K562 (cell line): ENCODE results near the gene CYSRT1. TPM values are rescaled to one million over a fixed set of nuclear protein-coding genes. Genes with fewer than 3 reads are reported as not detected.

Source experiments
- EHMT2 ChIP-seq: fragments of 450-650 bp; IDR thresholded peaks from 2 replicates; pipeline ENCODE4 v1.6.1; 2018; ENCODE audit warnings: antibody characterized with exemption
- KLF1 ChIP-seq: fragments of 450-650 bp; IDR thresholded peaks from 2 replicates; pipeline ENCODE4 v1.6.1; 2016; ENCODE audit warnings: missing genetic modification characterization, missing compliant biosample characterization
- MXD1 ChIP-seq: fragments of 250-450 bp; sonication (Bioruptor Pico); IDR thresholded peaks from 2 replicates; pipeline ENCODE4 v1.8.0; 2021; ENCODE audit warnings: borderline replicate concordance, mild to moderate bottlenecking, moderate library complexity; ENCODE audit not compliant: poor library complexity, severe bottlenecking
- NCOA1 ChIP-seq: fragments of 450-650 bp; IDR thresholded peaks from 2 replicates; pipeline ENCODE4 v1.6.1; 2016; ENCODE audit warnings: low read depth
- PHF8 ChIP-seq: fragments of 200-600 bp; sonication (generic); IDR thresholded peaks from 2 replicates; pipeline ENCODE4 v1.6.1; 2012; ENCODE audit warnings: mixed run types, mild to moderate bottlenecking, inconsistent platforms, low read length, moderate library complexity, borderline replicate concordance
- POLR2G ChIP-seq: fragments of 200-400 bp; formaldehyde crosslinking; IDR thresholded peaks from 2 replicates; pipeline ENCODE4 v1.6.1; 2017; ENCODE audit warnings: low read depth, mild to moderate bottlenecking, antibody characterized with exemption, low read length, moderate library complexity
- XRCC5 ChIP-seq: fragments of 200-400 bp; formaldehyde crosslinking; IDR thresholded peaks from 2 replicates; pipeline ENCODE4 v1.6.1; 2017; ENCODE audit warnings: low read depth, mild to moderate bottlenecking, low read length
- ZNF140 ChIP-seq: fragments of 250-450 bp; sonication (Bioruptor Pico); IDR thresholded peaks from 2 replicates; pipeline ENCODE4 v1.8.0; 2021; ENCODE audit warnings: moderate library complexity, mild to moderate bottlenecking, inconsistent platforms
- ZNF431 ChIP-seq: sonication (generic); formaldehyde crosslinking; IDR thresholded peaks from 2 replicates; pipeline ENCODE4 v1.8.0; 2022; ENCODE audit warnings: mild to moderate bottlenecking, missing genetic modification reagents
- ZNF696 ChIP-seq: fragments of 250-450 bp; sonication (Bioruptor Pico); conservative IDR thresholded peaks from 2 replicates; pipeline ENCODE4 v1.4.0; 2020; ENCODE audit warnings: mild to moderate bottlenecking, moderate library complexity
- polyA plus RNA-seq, 8 experiments: library from polyadenylated mRNA; depleted of rRNA in 4 of 8; stranded (reverse) in 5 of 8; unstranded in 3 of 8; fragments of >200 nt; fragmentation: Nextera tagmentation in 2 of 8; fragmentation: Illumina TruSeq in 1 of 8; extraction: Ambion mirVana in 2 of 8; extraction: Trizol in 1 of 8; gene quantifications; 2 replicates each; pipeline versions ENCODE4 v1.2.1 to v1.2.3, GENCODE V29; 2011 to 2014; ENCODE audit warnings: inconsistent platforms in 1 of 8, missing spikeins in 1 of 8
- total RNA-seq, 7 experiments: library from RNA; depleted of rRNA in 6 of 7; stranded (reverse); fragments of >200 nt in 6 of 7; fragmentation: Illumina TruSeq in 2 of 7; extraction: Trizol in 2 of 7; gene quantifications; 2 replicates each; pipeline versions ENCODE4 v1.2.1 to v1.2.3, GENCODE V29; 2011 to 2021; ENCODE audit warnings: low replicate concordance in 1 of 7
- TF ChIP-seq, protein P1 (sequence below), 2 experiments: fragments of 450-650 bp in 1 of 2; sonication (generic) in 1 of 2; formaldehyde crosslinking in 1 of 2; IDR thresholded peaks; 2 replicates each; pipeline versions ENCODE4 v1.7.1 to v1.9.0; 2016 to 2022; ENCODE audit warnings: inconsistent platforms in 1 of 2, mild to moderate bottlenecking in 1 of 2, missing genetic modification reagents in 1 of 2
- TF ChIP-seq, protein P2 (sequence below): fragments of 150-350 bp; IDR thresholded peaks from 2 replicates; pipeline ENCODE4 v1.6.1; 2014; ENCODE audit warnings: low read depth, mild to moderate bottlenecking, low read length, borderline replicate concordance

CYSRT1 gene
- total and polyA plus RNA-seq, 9 of the 15 experiments (the other 6 are each of a cell fraction or from before 2014, with no cell fraction given), result 0.04 to 1.4 (median 0.42) TPM; not detected in 3

GRCh38 chr9:137217276-137218211, 7.4 kb upstream of the CYSRT1 start (continued):
- no peak for TF ChIP-seq ZNF140 (CRISPR knock-in tag)
- TF ChIP-seq ZNF696 (CRISPR knock-in tag), result no peak
- peak; percentile 55; the same call in 1 of the 2 replicates for TF ChIP-seq PHF8
- no peak for TF ChIP-seq KLF1 (tag)
- TF ChIP-seq, protein P1, sequence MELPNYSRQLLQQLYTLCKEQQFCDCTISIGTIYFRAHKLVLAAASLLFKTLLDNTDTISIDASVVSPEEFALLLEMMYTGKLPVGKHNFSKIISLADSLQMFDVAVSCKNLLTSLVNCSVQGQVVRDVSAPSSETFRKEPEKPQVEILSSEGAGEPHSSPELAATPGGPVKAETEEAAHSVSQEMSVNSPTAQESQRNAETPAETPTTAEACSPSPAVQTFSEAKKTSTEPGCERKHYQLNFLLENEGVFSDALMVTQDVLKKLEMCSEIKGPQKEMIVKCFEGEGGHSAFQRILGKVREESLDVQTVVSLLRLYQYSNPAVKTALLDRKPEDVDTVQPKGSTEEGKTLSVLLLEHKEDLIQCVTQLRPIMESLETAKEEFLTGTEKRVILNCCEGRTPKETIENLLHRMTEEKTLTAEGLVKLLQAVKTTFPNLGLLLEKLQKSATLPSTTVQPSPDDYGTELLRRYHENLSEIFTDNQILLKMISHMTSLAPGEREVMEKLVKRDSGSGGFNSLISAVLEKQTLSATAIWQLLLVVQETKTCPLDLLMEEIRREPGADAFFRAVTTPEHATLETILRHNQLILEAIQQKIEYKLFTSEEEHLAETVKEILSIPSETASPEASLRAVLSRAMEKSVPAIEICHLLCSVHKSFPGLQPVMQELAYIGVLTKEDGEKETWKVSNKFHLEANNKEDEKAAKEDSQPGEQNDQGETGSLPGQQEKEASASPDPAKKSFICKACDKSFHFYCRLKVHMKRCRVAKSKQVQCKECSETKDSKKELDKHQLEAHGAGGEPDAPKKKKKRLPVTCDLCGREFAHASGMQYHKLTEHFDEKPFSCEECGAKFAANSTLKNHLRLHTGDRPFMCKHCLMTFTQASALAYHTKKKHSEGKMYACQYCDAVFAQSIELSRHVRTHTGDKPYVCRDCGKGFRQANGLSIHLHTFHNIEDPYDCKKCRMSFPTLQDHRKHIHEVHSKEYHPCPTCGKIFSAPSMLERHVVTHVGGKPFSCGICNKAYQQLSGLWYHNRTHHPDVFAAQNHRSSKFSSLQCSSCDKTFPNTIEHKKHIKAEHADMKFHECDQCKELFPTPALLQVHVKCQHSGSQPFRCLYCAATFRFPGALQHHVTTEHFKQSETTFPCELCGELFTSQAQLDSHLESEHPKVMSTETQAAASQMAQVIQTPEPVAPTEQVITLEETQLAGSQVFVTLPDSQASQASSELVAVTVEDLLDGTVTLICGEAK (IDR thresholded peaks at IDR 0.05), result peak; percentile 84
- TF ChIP-seq, protein P1 (CRISPR knock-in tag; IDR thresholded peaks at IDR 0.05), result no peak
- TF ChIP-seq XRCC5, result no peak
- TF ChIP-seq MXD1 (CRISPR knock-in tag), result no peak
- peak; percentile 82 for TF ChIP-seq POLR2G
- TF ChIP-seq EHMT2, result no peak
- TF ChIP-seq ZNF431 (CRISPR knock-in tag), result no peak
- TF ChIP-seq NCOA1, result peak; percentile 19; the same call in 1 of the 2 replicates
- TF ChIP-seq, protein P2, sequence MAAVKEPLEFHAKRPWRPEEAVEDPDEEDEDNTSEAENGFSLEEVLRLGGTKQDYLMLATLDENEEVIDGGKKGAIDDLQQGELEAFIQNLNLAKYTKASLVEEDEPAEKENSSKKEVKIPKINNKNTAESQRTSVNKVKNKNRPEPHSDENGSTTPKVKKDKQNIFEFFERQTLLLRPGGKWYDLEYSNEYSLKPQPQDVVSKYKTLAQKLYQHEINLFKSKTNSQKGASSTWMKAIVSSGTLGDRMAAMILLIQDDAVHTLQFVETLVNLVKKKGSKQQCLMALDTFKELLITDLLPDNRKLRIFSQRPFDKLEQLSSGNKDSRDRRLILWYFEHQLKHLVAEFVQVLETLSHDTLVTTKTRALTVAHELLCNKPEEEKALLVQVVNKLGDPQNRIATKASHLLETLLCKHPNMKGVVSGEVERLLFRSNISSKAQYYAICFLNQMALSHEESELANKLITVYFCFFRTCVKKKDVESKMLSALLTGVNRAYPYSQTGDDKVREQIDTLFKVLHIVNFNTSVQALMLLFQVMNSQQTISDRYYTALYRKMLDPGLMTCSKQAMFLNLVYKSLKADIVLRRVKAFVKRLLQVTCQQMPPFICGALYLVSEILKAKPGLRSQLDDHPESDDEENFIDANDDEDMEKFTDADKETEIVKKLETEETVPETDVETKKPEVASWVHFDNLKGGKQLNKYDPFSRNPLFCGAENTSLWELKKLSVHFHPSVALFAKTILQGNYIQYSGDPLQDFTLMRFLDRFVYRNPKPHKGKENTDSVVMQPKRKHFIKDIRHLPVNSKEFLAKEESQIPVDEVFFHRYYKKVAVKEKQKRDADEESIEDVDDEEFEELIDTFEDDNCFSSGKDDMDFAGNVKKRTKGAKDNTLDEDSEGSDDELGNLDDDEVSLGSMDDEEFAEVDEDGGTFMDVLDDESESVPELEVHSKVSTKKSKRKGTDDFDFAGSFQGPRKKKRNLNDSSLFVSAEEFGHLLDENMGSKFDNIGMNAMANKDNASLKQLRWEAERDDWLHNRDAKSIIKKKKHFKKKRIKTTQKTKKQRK, result no peak
